PFSK-1 (cell line): ENCODE measurements around the gene QTRT2.

Experiments
- FOXP2 ChIP-seq: optimal IDR thresholded peaks from 2 replicates; pipeline ENCODE3; 2011; ENCODE audit warnings: borderline replicate concordance, control low read depth, inconsistent platforms; ENCODE audit not compliant: insufficient read depth; ENCODE audit errors: extremely low read length, extremely low read depth
- POLR2AphosphoS5 ChIP-seq: IDR thresholded peaks from 2 replicates; pipeline ENCODE4 v1.6.1; 2012; ENCODE audit warnings: low read depth, mild to moderate bottlenecking, control low read depth, low read length, moderate library complexity
- REST ChIP-seq, 2 experiments: IDR thresholded peaks; 2 replicates each; pipeline versions ENCODE4 v1.6.1 to v1.8.0; 2011 to 2012; ENCODE audit warnings: low read depth in 2 of 2, low read length in 2 of 2, control low read depth in 1 of 2, inconsistent platforms in 1 of 2, mild to moderate bottlenecking in 1 of 2, moderate library complexity in 1 of 2; ENCODE audit not compliant: insufficient read depth in 1 of 2
- SIN3A ChIP-seq: IDR thresholded peaks from 2 replicates; pipeline ENCODE4 v1.6.1; 2012; ENCODE audit warnings: mild to moderate bottlenecking, low read length, moderate library complexity, borderline replicate concordance; ENCODE audit not compliant: insufficient read depth
- TAF1 ChIP-seq: IDR thresholded peaks from 2 replicates; pipeline ENCODE4 v1.6.1; 2012; ENCODE audit warnings: low read length, control low read depth, borderline replicate concordance; ENCODE audit not compliant: insufficient read depth

The QTRT2 gene

DNA sequence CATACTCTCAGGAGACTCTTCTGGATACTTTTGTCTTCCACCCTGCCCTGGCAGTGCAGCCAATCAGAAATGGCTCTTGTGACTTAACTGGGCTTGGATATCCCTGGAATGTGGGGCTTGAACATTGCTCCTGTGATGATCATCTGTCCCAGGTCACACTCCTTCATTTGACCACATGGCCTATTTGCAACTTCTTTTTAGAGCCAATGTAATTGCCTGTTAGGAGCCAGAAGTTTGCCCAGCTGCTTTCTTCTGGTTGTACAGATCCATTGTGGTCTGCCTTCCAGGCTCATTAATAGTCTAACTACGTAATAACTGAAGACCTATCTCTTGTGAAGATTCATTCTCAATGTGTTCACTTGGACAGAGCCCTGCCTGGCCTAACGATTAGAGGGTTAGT lies 29.8 kb downstream of the QTRT2 start:
- TF ChIP-seq POLR2AphosphoS5 (no peak), SIN3A (no peak), TAF1 (no peak), REST (IDR thresholded peaks at IDR 0.05; ENCODE audit: insufficient read depth in 1 of 2, low read depth in 2 of 2, low read length in 2 of 2) (no peak), FOXP2 (no peak)

DNA sequence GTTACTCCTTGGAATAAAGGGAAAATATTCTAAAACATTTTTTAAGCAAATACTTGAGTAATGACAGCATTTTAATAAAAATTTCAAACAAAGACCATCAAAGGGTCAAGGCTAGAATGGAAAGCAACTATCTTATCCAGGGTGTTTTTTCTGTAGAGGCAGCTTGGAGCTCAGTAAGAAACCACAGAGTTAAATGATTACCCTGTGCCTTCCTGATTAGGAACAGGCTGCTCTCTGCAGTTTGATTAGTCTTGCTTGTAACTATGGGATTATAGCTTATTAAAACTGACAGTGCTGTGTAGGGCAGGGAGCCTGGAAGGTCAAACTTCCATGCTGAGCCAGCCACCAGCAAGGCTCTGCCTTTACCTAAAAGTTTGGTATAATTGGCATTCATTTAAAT lies 33.1 kb downstream of the QTRT2 start:
- no peak for TF ChIP-seq TAF1
- TF ChIP-seq FOXP2 = no peak
- no peak for TF ChIP-seq POLR2AphosphoS5
- TF ChIP-seq REST (IDR thresholded peaks at IDR 0.05; ENCODE audit: insufficient read depth in 1 of 2, low read depth in 2 of 2, low read length in 2 of 2) = no peak
- no peak for TF ChIP-seq SIN3A

DNA sequence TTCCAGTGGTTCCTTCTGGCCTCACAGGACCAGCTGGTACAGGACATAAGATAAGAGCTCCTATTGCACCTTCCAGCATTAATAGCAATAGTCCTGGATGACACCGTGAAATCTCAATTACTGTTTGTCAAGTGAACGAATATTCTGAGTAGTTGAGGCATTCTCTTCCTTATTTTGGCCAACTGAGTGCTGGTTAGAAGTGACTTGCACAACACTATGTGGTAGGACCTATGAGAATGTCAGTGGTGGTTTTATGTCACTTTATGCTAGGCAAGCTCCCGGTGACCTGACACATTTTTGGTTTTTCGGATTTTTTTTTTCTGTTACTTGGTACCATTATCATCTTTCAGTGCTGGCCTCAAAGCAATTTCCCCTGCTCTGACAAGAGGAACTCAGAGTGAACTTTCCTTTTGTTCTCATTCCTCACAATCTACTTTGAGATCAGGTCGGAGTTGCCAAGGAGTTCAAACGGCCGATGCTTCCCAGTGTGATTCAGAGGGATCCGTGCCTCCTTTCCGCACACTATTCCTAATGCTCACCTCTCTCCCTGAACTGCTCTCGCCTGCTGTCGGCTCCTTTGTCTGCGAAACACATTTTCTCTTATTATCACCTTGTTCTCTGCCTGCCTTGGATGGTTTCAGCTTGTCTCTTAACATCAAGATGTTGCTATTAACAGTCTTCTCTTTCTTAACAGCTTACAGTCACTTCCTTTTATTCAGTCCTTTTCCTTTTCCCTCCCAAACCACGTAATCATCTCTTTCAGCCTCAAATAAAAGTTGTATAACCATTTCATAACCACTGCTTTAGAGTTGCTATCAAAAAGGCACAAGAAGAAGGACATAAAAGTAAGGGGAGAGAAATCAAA lies 35.8 kb downstream of the QTRT2 start:
- TF ChIP-seq SIN3A = no peak
- no peak for TF ChIP-seq TAF1
- no peak for TF ChIP-seq FOXP2
- TF ChIP-seq REST (IDR thresholded peaks at IDR 0.05; ENCODE audit: insufficient read depth in 1 of 2, low read depth in 2 of 2, low read length in 2 of 2) = no peak

- TF ChIP-seq POLR2AphosphoS5 (no peak), SIN3A (no peak), TAF1 (no peak), FOXP2 (no peak), REST (IDR thresholded peaks at IDR 0.05; ENCODE audit: insufficient read depth in 1 of 2, low read depth in 2 of 2, low read length in 2 of 2) (no peak)
These were observed 36.5 kb downstream of the QTRT2 start for GRCh38 chr3:114093016-114093380.
